ENCODE data around the gene GFOD1. TPM values are rescaled to one million over a fixed set of nuclear protein-coding genes. Genes with fewer than 3 reads are reported as not detected.

The GFOD1 gene
- total and polyA plus RNA-seq, 9 donors: 1.4 to 9.2 (median 3.7) TPM

GRCh38 chr6:13332349-13332706 is 155.1 kb downstream of the GFOD1 start:
- intact Hi-C loops (cut with DNase I): loop anchor here in 1 of 4 donors (10.0 kb wide), 1 partner anchor 418 kb away; no protein-coding TSS in a partner anchor
- DNase-seq: no peak
- Histone ChIP-seq H3K4me1 (ENCODE audit: insufficient read depth) (peaks cover 2% of the 10 kb centered on the region), H3K9me3 (no peaks in the 10 kb centered on the region), H3K27ac (no peak overlapping the region), H3K4me3 (no peak overlapping the region), H3K27me3 (no peaks in the 10 kb centered on the region), H3K36me3 (no peaks in the 10 kb centered on the region)
- no peak for TF ChIP-seq CTCF (IDR thresholded peaks at IDR 0.05)
- no peak for TF ChIP-seq EP300 (IDR thresholded peaks at IDR 0.05)
- no peak for TF ChIP-seq POLR2A (IDR thresholded peaks at IDR 0.05)
- 73 to 89% (median 77%) methylated on average over 2 of the region's 2 CpGs for WGBS, 3 donors

GRCh38 chr6:13331516-13332348 is 155.7 kb downstream of the GFOD1 start:
- Histone ChIP-seq H3K9me3 (no peaks in the 10 kb centered on the region), H3K4me3 (no peak overlapping the region), H3K36me3 (no peaks in the 10 kb centered on the region), H3K4me1 (ENCODE audit: insufficient read depth) (peaks cover 2% of the 10 kb centered on the region), H3K27ac (no peak overlapping the region), H3K27me3 (no peaks in the 10 kb centered on the region)
- intact Hi-C loops (cut with DNase I): loop anchor here in 2 of 4 donors (2.0 to 10.0 kb wide), 2 partner anchors 417 to 421 kb away; no protein-coding TSS in a partner anchor
- TF ChIP-seq POLR2A (IDR thresholded peaks at IDR 0.05) (no peak), CTCF (IDR thresholded peaks at IDR 0.05) (peak in 2 of 3 donors; percentile 26 to 37), EP300 (IDR thresholded peaks at IDR 0.05) (no peak)
- no peak for DNase-seq
- WGBS, 3 donors: 39 to 46% (median 42%) methylated on average over 13 of the region's 13 CpGs

GRCh38 chr6:13328875-13329183 is 158.6 kb downstream of the GFOD1 start:
- TF ChIP-seq EP300 (IDR thresholded peaks at IDR 0.05) (no peak), POLR2A (IDR thresholded peaks at IDR 0.05) (no peak), CTCF (IDR thresholded peaks at IDR 0.05) (no peak)
- Histone ChIP-seq H3K4me3 (peak overlapping the region; percentile 88), H3K36me3 (no peaks in the 10 kb centered on the region), H3K27me3 (no peaks in the 10 kb centered on the region), H3K4me1 (ENCODE audit: insufficient read depth) (peaks cover 2% of the 10 kb centered on the region), H3K9me3 (no peaks in the 10 kb centered on the region), H3K27ac (peak overlapping the region in 1 of 2 donors; percentile 84)
- intact Hi-C loops (cut with DNase I): no loop called here
- DNase-seq: no peak
- 4 to 10% (median 5%) methylated on average over 2 of the region's 2 CpGs for WGBS, 3 donors

- Histone ChIP-seq H3K27me3 (no peaks in the 10 kb centered on the region), H3K27ac (peak within 1 kb of the TSS; percentile 35 to 84), H3K4me1 (ENCODE audit: insufficient read depth) (peaks cover 2% of the 10 kb centered on the region), H3K4me3 (peak within 1 kb of the TSS; percentile 88), H3K9me3 (no peaks in the 10 kb centered on the region), H3K36me3 (no peaks in the 10 kb centered on the region)
- WGBS, 3 donors: 0 to 1% (median 0%) methylated on average over 58 to 63 of the region's 63 CpGs
- intact Hi-C loops (cut with DNase I): no loop called here
- no peak for TF ChIP-seq CTCF (IDR thresholded peaks at IDR 0.05)
- peak; percentile 79 for TF ChIP-seq POLR2A (IDR thresholded peaks at IDR 0.05)
- TF ChIP-seq EP300 (IDR thresholded peaks at IDR 0.05): no peak
- DNase-seq: peak; percentile 89 to 95 (median 93)
These were observed 159.1 kb downstream of the GFOD1 start, which contains the start of gene TBC1D7 for GRCh38 chr6:13328076-13328874. TBC1D7 (minus strand) TSS chr6:13328537; CDS start chr6:13326898, 1,639 bp downstream.

Measured in ovary (tissue), 9 donors.